ENCODE data around the gene RTL9. TPM values are rescaled to one million over a fixed set of nuclear protein-coding genes. Genes with fewer than 3 reads are reported as not detected.
"Not testable (repeated sequence)": the region's sequence is repeated elsewhere in the genome, so short reads cannot be mapped to it uniquely, and the experiment has no call there.

Gene RTL9
- total RNA-seq, 1 donor from 2014 or later: not detected

DNA sequence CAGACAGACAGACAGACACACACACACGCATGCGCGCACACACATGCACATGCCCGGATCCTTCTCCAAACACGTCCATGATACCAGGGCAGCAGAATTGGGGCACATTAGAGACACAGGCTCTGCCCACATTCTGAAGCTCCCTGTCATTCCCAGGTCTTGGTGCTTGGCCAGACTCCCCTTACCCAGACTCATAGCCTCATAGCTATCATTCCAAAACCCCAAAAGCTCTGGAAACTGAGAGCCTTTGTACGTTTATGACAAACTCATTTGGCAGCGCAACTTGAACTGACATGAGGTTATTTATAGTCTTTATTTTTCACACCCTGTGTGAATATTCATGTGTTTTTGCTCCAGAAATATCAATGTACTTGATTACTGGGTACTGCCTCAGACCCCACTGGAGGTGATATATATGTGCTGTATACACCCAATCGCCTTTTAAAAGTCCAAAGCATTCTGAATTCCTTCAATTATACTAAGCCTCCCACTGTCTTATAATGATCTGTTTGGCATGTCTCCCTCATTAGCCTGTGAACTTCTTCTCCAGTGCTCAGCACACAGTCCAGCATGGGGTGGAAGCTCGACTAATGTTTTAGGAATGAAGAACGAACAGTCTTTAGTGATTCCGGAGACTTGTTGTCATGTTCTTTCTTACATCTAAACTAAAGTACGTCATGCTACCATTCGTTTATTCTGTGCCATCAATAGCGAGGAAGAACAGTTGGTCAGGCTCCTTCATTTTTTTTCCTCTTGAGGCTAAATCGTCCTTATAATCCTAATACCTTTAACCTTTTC is 45.0 kb downstream of the RTL9 start:
- DNase-seq (ENCODE audit: low read depth) (no peak), FAIRE-seq (no peak)
- Histone ChIP-seq H3K27me3 (ENCODE audit: control insufficient read depth, insufficient read depth, low read length) (no peaks in the 10 kb centered on the region), H3K36me3 (ENCODE audit: control insufficient read depth, insufficient read depth, low read length) (no peaks in the 10 kb centered on the region), H3K4me3 (ENCODE audit: low read depth, low read length) (no peak overlapping the region)
- TF ChIP-seq, protein P1, sequence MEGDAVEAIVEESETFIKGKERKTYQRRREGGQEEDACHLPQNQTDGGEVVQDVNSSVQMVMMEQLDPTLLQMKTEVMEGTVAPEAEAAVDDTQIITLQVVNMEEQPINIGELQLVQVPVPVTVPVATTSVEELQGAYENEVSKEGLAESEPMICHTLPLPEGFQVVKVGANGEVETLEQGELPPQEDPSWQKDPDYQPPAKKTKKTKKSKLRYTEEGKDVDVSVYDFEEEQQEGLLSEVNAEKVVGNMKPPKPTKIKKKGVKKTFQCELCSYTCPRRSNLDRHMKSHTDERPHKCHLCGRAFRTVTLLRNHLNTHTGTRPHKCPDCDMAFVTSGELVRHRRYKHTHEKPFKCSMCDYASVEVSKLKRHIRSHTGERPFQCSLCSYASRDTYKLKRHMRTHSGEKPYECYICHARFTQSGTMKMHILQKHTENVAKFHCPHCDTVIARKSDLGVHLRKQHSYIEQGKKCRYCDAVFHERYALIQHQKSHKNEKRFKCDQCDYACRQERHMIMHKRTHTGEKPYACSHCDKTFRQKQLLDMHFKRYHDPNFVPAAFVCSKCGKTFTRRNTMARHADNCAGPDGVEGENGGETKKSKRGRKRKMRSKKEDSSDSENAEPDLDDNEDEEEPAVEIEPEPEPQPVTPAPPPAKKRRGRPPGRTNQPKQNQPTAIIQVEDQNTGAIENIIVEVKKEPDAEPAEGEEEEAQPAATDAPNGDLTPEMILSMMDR (IDR thresholded peaks at IDR 0.05; ENCODE audit: insufficient read depth, low read length, severe bottlenecking): no peak

DNA sequence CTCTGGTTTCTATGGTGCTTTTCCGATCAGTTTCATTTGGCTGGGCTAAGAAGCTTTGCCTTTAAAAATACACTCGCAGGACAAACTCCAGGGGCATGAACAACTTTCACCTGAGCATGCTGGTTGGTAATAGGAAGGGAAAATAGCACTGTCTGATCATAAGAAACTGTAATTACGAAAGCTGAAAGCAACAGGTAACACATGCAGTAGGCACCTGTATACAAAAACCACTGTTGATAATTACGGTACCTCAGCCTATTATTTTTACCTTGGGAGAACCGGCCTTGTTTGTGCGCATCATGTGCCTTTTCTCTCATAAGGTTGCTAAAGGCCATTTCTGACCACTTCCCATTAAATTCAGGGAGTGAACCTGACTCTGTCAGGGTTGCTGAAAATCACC is 45.7 kb downstream of the RTL9 start:
- TF ChIP-seq, protein P1 (IDR thresholded peaks at IDR 0.05; ENCODE audit: insufficient read depth, low read length, severe bottlenecking): no peak
- H3K36me3 ChIP-seq (ENCODE audit: control insufficient read depth, insufficient read depth, low read length): no peaks in the 10 kb centered on the region
- DNase-seq (ENCODE audit: low read depth): no peak
- no peak overlapping the region for H3K4me3 ChIP-seq (ENCODE audit: low read depth, low read length)
- FAIRE-seq: no peak
- no peaks in the 10 kb centered on the region for H3K27me3 ChIP-seq (ENCODE audit: control insufficient read depth, insufficient read depth, low read length)

DNA sequence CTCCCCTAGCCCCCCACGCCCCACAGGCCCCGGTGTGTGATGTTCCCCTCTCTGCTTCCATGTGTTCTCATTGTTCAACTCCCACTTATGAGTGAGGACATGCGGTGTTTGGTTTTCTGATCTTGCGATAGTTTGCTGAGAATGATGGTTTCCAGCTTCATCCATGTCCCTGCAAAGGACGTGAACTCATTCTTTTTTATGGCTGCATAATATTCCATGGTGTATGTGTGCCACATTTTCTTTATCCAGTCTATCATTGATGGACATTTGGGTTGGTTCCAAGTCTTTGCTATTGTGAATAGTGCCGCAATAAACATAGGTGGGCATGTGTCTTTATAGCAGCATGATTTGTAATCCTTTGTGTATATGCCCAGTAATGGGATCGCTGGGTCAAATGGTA is 47.6 kb downstream of the RTL9 start:
- DNase-seq (ENCODE audit: low read depth); FAIRE-seq; H3K4me3 ChIP-seq (ENCODE audit: low read depth, low read length); H3K36me3 ChIP-seq (ENCODE audit: control insufficient read depth, insufficient read depth, low read length); H3K27me3 ChIP-seq (ENCODE audit: control insufficient read depth, insufficient read depth, low read length): not testable (repeated sequence)

DNA sequence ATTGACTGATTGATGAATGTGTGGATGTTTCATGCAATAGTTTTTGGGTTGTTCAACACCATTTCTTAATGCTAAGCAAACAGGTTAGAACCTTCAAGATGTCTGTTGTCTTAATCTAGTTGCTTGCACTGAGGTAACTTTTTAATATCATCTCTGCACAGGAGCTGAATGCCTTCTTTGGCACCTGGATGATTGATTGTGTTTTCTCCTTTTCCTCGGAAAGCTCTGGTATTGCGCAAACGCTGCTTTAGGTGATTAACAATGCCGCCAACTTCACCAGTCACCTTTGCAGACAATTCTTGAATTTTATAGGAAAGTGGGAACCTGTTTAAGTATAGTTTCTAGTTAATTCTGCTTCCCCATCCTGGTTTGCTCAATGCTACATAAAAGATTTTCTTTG is 48.2 kb downstream of the RTL9 start:
- TF ChIP-seq, protein P1 (IDR thresholded peaks at IDR 0.05; ENCODE audit: insufficient read depth, low read length, severe bottlenecking): no peak
- Histone ChIP-seq H3K27me3 (ENCODE audit: control insufficient read depth, insufficient read depth, low read length) (no peaks in the 10 kb centered on the region), H3K36me3 (ENCODE audit: control insufficient read depth, insufficient read depth, low read length) (no peaks in the 10 kb centered on the region), H3K4me3 (ENCODE audit: low read depth, low read length) (no peak overlapping the region)
- no peak for FAIRE-seq
- no peak for DNase-seq (ENCODE audit: low read depth)

DNA sequence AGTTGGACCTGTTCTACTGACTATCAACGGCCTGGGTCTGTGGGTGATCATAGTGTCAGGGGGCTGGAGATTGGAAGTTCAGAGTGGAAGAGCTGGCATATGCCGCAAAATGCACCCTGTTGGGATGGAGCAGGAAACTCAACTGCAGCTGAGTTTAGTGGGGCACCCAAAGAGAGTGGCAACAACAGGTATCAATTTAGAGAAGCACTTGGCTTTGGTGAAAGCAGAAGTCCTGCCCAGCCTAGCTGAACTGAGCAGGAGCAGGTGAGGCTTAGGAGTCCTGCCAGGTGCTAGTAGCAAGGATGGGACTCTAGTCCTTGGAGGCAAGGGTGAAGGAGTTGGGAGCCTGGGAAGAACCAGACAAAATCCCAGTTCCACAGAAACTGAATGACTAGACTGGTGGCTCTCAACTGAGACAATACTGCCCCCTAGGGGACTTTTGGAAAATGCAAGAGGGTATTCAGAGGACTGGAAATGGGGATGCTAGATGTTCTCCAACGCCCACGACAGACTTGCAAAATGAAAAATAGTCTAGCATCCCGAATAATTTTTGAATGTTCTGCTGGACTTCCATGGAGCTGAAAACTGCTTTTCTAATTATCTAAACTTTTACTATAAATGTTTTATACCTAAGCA is 49.4 kb downstream of the RTL9 start:
- H3K36me3 ChIP-seq (ENCODE audit: control insufficient read depth, insufficient read depth, low read length): no peaks in the 10 kb centered on the region
- no peak for FAIRE-seq
- TF ChIP-seq, protein P1 (IDR thresholded peaks at IDR 0.05; ENCODE audit: insufficient read depth, low read length, severe bottlenecking): peak; percentile 61
- no peaks in the 10 kb centered on the region for H3K27me3 ChIP-seq (ENCODE audit: control insufficient read depth, insufficient read depth, low read length)
- H3K4me3 ChIP-seq (ENCODE audit: low read depth, low read length): no peak overlapping the region
- peak; percentile 52 for DNase-seq (ENCODE audit: low read depth)

Other genes starting within 250 kb of the RTL9 start
- 19.0 and 34.1 TPM in 2 replicates for gene AMMECR1, start 40.8 kb upstream of the RTL9 start, total RNA-seq

All from bronchial epithelial cell (primary cell).